ENCODE results near the gene SF3B1.
"Not testable (repeated sequence)": the region's sequence is repeated elsewhere in the genome, so short reads cannot be mapped to it uniquely, and the experiment has no call there.

Gene SF3B1

GRCh38 chr2:197435598-197436420 is 981 bp upstream of the SF3B1 start:
- no peaks in the 10 kb centered on the region for H3K36me3 ChIP-seq (ENCODE audit: insufficient read depth, low read length)
- peaks cover 43% of the 10 kb centered on the region for H3K4me1 ChIP-seq (ENCODE audit: insufficient read depth, low read length, poor library complexity, severe bottlenecking)
- H4K20me1 ChIP-seq (ENCODE audit: insufficient read depth, low read length, poor library complexity, severe bottlenecking) = peaks cover 39% of the 10 kb centered on the region
- no peak for TF ChIP-seq CTCF (conservative IDR thresholded peaks at IDR 0.05; ENCODE audit: low read length)
- TF ChIP-seq EZH2phosphoT487 (IDR thresholded peaks at IDR 0.05; ENCODE audit: borderline replicate concordance) = no peak
- no peaks in the 10 kb centered on the region for H3F3A ChIP-seq (ENCODE audit: low read depth)
- no peaks in the 10 kb centered on the region for H3K9me3 ChIP-seq (ENCODE audit: insufficient read depth, low read depth, low read length)
- peak overlapping the region; percentile 90 for H3K4me3 ChIP-seq (ENCODE audit: low read length, poor library complexity, severe bottlenecking)
- H3K79me2 ChIP-seq (ENCODE audit: insufficient read depth, low read length) = peaks cover 54% of the 10 kb centered on the region
- H3K4me2 ChIP-seq (ENCODE audit: low read depth, low read length, poor library complexity, severe bottlenecking) = peak overlapping the region; percentile 96
- H2AFZ ChIP-seq (ENCODE audit: low read length) = peak overlapping the region; percentile 96
- H3K9me2 ChIP-seq (replicated peaks; ENCODE audit: low read depth, low read length) = no peaks in the 10 kb centered on the region
- H3K27me3 ChIP-seq (ENCODE audit: insufficient read depth, low read length, poor library complexity, severe bottlenecking) = peaks cover 8% of the 10 kb centered on the region
- H3K9ac ChIP-seq (ENCODE audit: low read depth, low read length, poor library complexity, severe bottlenecking) = peak overlapping the region; percentile 96

GRCh38 chr2:197433780-197434438 is 919 bp downstream of the SF3B1 start:
- Histone ChIP-seq H2AFZ (ENCODE audit: low read length) (no peak overlapping the region), H3K4me2 (ENCODE audit: low read depth, low read length, poor library complexity, severe bottlenecking) (peak overlapping the region; percentile 98), H3K4me3 (ENCODE audit: low read length, poor library complexity, severe bottlenecking) (peak overlapping the region; percentile 90), H4K20me1 (ENCODE audit: insufficient read depth, low read length, poor library complexity, severe bottlenecking) (peaks cover 58% of the 10 kb centered on the region), H3F3A (ENCODE audit: low read depth) (no peaks in the 10 kb centered on the region), H3K9me2 (replicated peaks; ENCODE audit: low read depth, low read length) (no peaks in the 10 kb centered on the region), H3K9me3 (ENCODE audit: insufficient read depth, low read depth, low read length) (no peaks in the 10 kb centered on the region), H3K36me3 (ENCODE audit: insufficient read depth, low read length) (peaks cover 2% of the 10 kb centered on the region; the same call in 1 of the 2 replicates), H3K79me2 (ENCODE audit: insufficient read depth, low read length) (peaks cover 73% of the 10 kb centered on the region), H3K27me3 (ENCODE audit: insufficient read depth, low read length, poor library complexity, severe bottlenecking) (peaks cover 8% of the 10 kb centered on the region), H3K4me1 (ENCODE audit: insufficient read depth, low read length, poor library complexity, severe bottlenecking) (peaks cover 57% of the 10 kb centered on the region), H3K9ac (ENCODE audit: low read depth, low read length, poor library complexity, severe bottlenecking) (peak overlapping the region; percentile 96)
- no peak for TF ChIP-seq EZH2phosphoT487 (IDR thresholded peaks at IDR 0.05; ENCODE audit: borderline replicate concordance)
- TF ChIP-seq CTCF (conservative IDR thresholded peaks at IDR 0.05; ENCODE audit: low read length) = no peak

- H3K36me3 ChIP-seq (ENCODE audit: insufficient read depth, low read length); H2AFZ ChIP-seq (ENCODE audit: low read length); H3F3A ChIP-seq (ENCODE audit: low read depth); H3K27me3 ChIP-seq (ENCODE audit: insufficient read depth, low read length, poor library complexity, severe bottlenecking); H3K9me2 ChIP-seq (replicated peaks; ENCODE audit: low read depth, low read length); H3K9me3 ChIP-seq (ENCODE audit: insufficient read depth, low read depth, low read length): not testable (repeated sequence)
- Histone ChIP-seq H3K79me2 (ENCODE audit: insufficient read depth, low read length) (peaks cover 87% of the 10 kb centered on the region), H3K4me2 (ENCODE audit: low read depth, low read length, poor library complexity, severe bottlenecking) (peak overlapping the region; percentile 98), H3K4me1 (ENCODE audit: insufficient read depth, low read length, poor library complexity, severe bottlenecking) (peaks cover 65% of the 10 kb centered on the region), H3K9ac (ENCODE audit: low read depth, low read length, poor library complexity, severe bottlenecking) (peak overlapping the region; percentile 96), H4K20me1 (ENCODE audit: insufficient read depth, low read length, poor library complexity, severe bottlenecking) (peaks cover 72% of the 10 kb centered on the region), H3K4me3 (ENCODE audit: low read length, poor library complexity, severe bottlenecking) (peak overlapping the region; percentile 90)
Observed at GRCh38 chr2:197432527-197432926, 2.3 kb downstream of the SF3B1 start.
